Gastroesophageal sphincter (tissue), 4 donors: ENCODE data around the gene OVOL3. TPM values are rescaled to one million over a fixed set of nuclear protein-coding genes. Genes with fewer than 3 reads are reported as not detected.

Experiments
- ATAC-seq: fragments of 150-250 bp; one replicate; pipeline ENCODE4 v1.9.1; 2016; ENCODE audit warnings: mild to moderate bottlenecking, moderate library complexity
- H3K27ac ChIP-seq, 4 donors: fragments of 200-600 bp; sonication (generic) in 3 of 4; 1 replicate in 3 of 4; 2 replicates in 1 of 4; pipeline ENCODE4 v1.5.1; 2016 to 2019
- H3K27me3 ChIP-seq: fragments of 200-600 bp; sonication (generic); one replicate; pipeline ENCODE4 v1.5.1; 2019
- H3K36me3 ChIP-seq, 2 donors: fragments of 200-600 bp; sonication (generic); one replicate each; pipeline ENCODE4 v1.5.1; 2019; ENCODE audit warnings: control low read depth in 1 of 2
- H3K4me1 ChIP-seq, 3 donors: fragments of 200-600 bp; sonication (generic); 1 replicate in 2 of 3; 2 replicates in 1 of 3; pipeline ENCODE4 v1.5.1; 2016 to 2019; ENCODE audit warnings: control low read depth in 2 of 3
- H3K4me3 ChIP-seq, 2 donors: fragments of 200-600 bp; sonication (generic); one replicate each; pipeline ENCODE4 v1.5.1; 2019; ENCODE audit warnings: mild to moderate bottlenecking in 1 of 2, moderate library complexity in 1 of 2
- H3K9me3 ChIP-seq, 3 donors: fragments of 200-600 bp; sonication (generic); one replicate each; pipeline ENCODE4 v1.5.1; 2017 to 2019; ENCODE audit warnings: control low read depth in 2 of 3
- EP300 ChIP-seq: sonication (generic); formaldehyde crosslinking; IDR thresholded peaks from one replicate; pipeline ENCODE4 v1.6.1; 2017; ENCODE audit warnings: antibody characterized with exemption, mild to moderate bottlenecking
- POLR2A ChIP-seq, 2 donors: fragments of 450-650 bp; IDR thresholded peaks; one replicate each; pipeline ENCODE4 v1.6.1; 2017; ENCODE audit warnings: antibody characterized with exemption in 2 of 2, mild to moderate bottlenecking in 2 of 2, moderate library complexity in 1 of 2
- POLR2AphosphoS5 ChIP-seq: sonication (generic); formaldehyde crosslinking; IDR thresholded peaks from one replicate; pipeline ENCODE4 v1.6.1; 2017; ENCODE audit warnings: antibody characterized with exemption
- WGBS, 2 donors: methylation state at CpG; one replicate each; pipeline ENCODE4 v1.1.5; 2018; ENCODE audit warnings: low coverage in 1 of 2; 5-methylcytosine and 5-hydroxymethylcytosine counted together
- total RNA-seq, 4 donors: library from RNA; depleted of rRNA; stranded (reverse); fragments of >200 nt; gene quantifications; one replicate each; pipeline ENCODE4 v1.1.0, GENCODE V29; 2016
- TF ChIP-seq, protein P1 (sequence below), 4 experiments: fragments of 200-600 bp in 2 of 4; fragments of 450-650 bp in 2 of 4; sonication (generic) in 1 of 4; IDR thresholded peaks; one replicate each; pipeline ENCODE4 v1.5.1; 2017 to 2019; ENCODE audit warnings: antibody characterized with exemption in 4 of 4, mild to moderate bottlenecking in 2 of 4, moderate library complexity in 2 of 4

The OVOL3 gene
- total RNA-seq, 4 donors from 2014 or later: not detected

DNA sequence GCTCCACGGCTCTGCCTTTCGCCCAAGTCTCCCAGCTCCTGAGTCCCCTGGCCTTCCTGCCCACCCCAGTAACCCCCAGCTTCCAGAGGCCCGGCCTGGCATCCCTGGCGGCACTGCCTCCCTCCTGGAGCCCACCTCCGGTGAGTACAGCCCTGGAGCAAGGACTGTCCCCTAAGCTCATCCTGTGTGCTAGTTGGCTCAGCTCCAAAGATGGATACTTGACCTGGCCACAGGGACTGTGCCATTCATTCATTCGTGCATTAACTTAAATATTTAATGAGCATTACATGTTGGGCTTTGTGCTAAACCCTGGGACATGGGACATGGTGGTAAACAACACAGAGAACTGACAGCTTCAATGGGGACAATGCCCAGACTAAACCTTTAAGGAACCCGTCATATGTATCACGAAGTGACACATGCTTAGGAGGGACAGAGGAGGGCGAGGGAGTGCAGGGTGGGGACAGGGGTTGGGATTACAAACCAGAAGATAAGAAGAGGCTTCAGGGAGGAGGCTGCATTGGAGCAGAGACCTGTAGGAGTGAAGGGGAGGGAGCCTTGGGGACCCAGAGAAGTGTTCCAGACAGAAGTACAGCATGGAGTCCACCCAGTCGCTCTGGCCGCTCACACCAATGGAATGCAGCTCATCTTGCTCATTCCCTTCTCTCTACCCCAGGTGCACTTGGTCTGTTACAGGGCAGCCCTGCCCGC, 6.9 kb upstream of the OVOL3 start:
- H3K36me3 ChIP-seq: peaks cover 0 to 25% of the 10 kb centered on the region in 2 donors
- no peak for ATAC-seq
- H3K27me3 ChIP-seq: no peaks in the 10 kb centered on the region
- no peak for TF ChIP-seq EP300
- TF ChIP-seq POLR2AphosphoS5: no peak
- TF ChIP-seq, protein P1, sequence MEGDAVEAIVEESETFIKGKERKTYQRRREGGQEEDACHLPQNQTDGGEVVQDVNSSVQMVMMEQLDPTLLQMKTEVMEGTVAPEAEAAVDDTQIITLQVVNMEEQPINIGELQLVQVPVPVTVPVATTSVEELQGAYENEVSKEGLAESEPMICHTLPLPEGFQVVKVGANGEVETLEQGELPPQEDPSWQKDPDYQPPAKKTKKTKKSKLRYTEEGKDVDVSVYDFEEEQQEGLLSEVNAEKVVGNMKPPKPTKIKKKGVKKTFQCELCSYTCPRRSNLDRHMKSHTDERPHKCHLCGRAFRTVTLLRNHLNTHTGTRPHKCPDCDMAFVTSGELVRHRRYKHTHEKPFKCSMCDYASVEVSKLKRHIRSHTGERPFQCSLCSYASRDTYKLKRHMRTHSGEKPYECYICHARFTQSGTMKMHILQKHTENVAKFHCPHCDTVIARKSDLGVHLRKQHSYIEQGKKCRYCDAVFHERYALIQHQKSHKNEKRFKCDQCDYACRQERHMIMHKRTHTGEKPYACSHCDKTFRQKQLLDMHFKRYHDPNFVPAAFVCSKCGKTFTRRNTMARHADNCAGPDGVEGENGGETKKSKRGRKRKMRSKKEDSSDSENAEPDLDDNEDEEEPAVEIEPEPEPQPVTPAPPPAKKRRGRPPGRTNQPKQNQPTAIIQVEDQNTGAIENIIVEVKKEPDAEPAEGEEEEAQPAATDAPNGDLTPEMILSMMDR (IDR thresholded peaks at IDR 0.05): no peak
- TF ChIP-seq POLR2A (IDR thresholded peaks at IDR 0.05): no peak
- no peak overlapping the region for H3K27ac ChIP-seq
- H3K4me1 ChIP-seq: no peaks in the 10 kb centered on the region
- WGBS, 2 donors: 93 to 95% methylated on average over 4 to 11 of the region's 12 CpGs
- no peaks in the 10 kb centered on the region for H3K9me3 ChIP-seq
- no peak overlapping the region for H3K4me3 ChIP-seq

- WGBS, 2 donors: 78 to 89% methylated on average over 5 to 6 of the region's 6 CpGs
- Histone ChIP-seq H3K36me3 (peaks cover 0 to 41% of the 10 kb centered on the region in 2 donors), H3K27me3 (no peaks in the 10 kb centered on the region), H3K4me3 (no peak overlapping the region), H3K9me3 (no peaks in the 10 kb centered on the region), H3K27ac (no peak overlapping the region), H3K4me1 (no peaks in the 10 kb centered on the region)
- TF ChIP-seq, protein P1 (IDR thresholded peaks at IDR 0.05): no peak
- TF ChIP-seq POLR2A (IDR thresholded peaks at IDR 0.05) (no peak), POLR2AphosphoS5 (no peak), EP300 (no peak)
- no peak for ATAC-seq
Observed at GRCh38 chr19:36106441-36106840, 4.5 kb upstream of the OVOL3 start.

DNA sequence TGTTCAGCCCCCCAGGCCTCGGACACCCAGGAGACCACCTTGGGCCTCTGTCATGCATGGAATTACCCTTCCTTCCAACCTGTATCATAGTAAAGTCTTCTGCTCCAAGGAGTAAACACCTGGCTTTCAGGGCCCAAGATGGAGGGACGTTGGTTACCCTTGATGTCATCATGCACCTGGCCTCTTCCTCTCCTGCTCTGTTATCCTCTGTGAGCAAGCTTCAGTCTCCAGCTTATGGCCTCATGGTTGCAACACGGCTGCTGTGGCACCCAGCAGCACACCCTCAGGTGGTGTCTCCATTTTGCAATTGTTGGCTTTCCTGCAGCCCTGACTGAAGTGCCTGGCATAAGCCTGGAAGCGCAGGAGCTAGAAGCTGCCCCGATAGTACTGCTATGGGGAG, 4.0 kb upstream of the OVOL3 start:
- TF ChIP-seq EP300: no peak
- TF ChIP-seq, protein P1 (IDR thresholded peaks at IDR 0.05): no peak
- no peak for TF ChIP-seq POLR2AphosphoS5
- no peak for TF ChIP-seq POLR2A (IDR thresholded peaks at IDR 0.05)
- ATAC-seq: no peak
- 82% methylated on average over 3 of the region's 5 CpGs; no CpG with 5 or more reads in 1 of the 2 donors for WGBS, 2 donors

GRCh38 chr19:36108684-36109083, 2.3 kb upstream of the OVOL3 start:
- WGBS, 2 donors: 100% methylated on average over 3 of the region's 3 CpGs; no CpG with 5 or more reads in 1 of the 2 donors
- Histone ChIP-seq H3K36me3 (peaks cover 0 to 63% of the 10 kb centered on the region in 2 donors), H3K27ac (no peak overlapping the region), H3K9me3 (no peaks in the 10 kb centered on the region), H3K27me3 (no peaks in the 10 kb centered on the region), H3K4me1 (peaks cover 0 to 8% (median 3%) of the 10 kb centered on the region in 3 donors), H3K4me3 (no peak overlapping the region)
- no peak for TF ChIP-seq POLR2AphosphoS5
- TF ChIP-seq POLR2A (IDR thresholded peaks at IDR 0.05): no peak
- TF ChIP-seq, protein P1 (IDR thresholded peaks at IDR 0.05): no peak
- TF ChIP-seq EP300: no peak
- ATAC-seq: no peak

More for the DNA sequence above, 4.0 kb upstream of the OVOL3 start:
- no peak overlapping the region for H3K4me3 ChIP-seq
- peaks cover 0 to 46% of the 10 kb centered on the region in 2 donors for H3K36me3 ChIP-seq
- no peaks in the 10 kb centered on the region for H3K4me1 ChIP-seq
- H3K27me3 ChIP-seq: no peaks in the 10 kb centered on the region
- H3K27ac ChIP-seq: no peak overlapping the region
- no peaks in the 10 kb centered on the region for H3K9me3 ChIP-seq

- Histone ChIP-seq H3K4me1 (peaks cover 0 to 22% (median 11%) of the 10 kb centered on the region in 3 donors), H3K9me3 (no peaks in the 10 kb centered on the region), H3K27me3 (no peaks in the 10 kb centered on the region), H3K36me3 (peaks cover 0 to 63% of the 10 kb centered on the region in 2 donors), H3K4me3 (no peak overlapping the region), H3K27ac (no peak overlapping the region)
- no peak for ATAC-seq
- 45% methylated on average over 7 of the region's 13 CpGs; no CpG with 5 or more reads in 1 of the 2 donors for WGBS, 2 donors
- TF ChIP-seq POLR2AphosphoS5: no peak
- TF ChIP-seq, protein P1 (IDR thresholded peaks at IDR 0.05): no peak
- no peak for TF ChIP-seq POLR2A (IDR thresholded peaks at IDR 0.05)
- TF ChIP-seq EP300: no peak
Observed at GRCh38 chr19:36111200-36111539, 227 bp downstream of the OVOL3 start.
